Smooth muscle cell of bladder (primary cell): ENCODE results near the gene PRR30. TPM values are rescaled to one million over a fixed set of nuclear protein-coding genes. Genes with fewer than 3 reads are reported as not detected.

Source experiments
- total RNA-seq: library from RNA; depleted of rRNA; stranded (reverse); fragments of >200 nt; gene quantifications from 2 replicates; pipeline ENCODE4 v1.2.3, GENCODE V29; 2014

Gene PRR30
- not detected in 2 replicates for total RNA-seq

GRCh38 chr2:27139310-27139709, at the start of gene PRR30:
PRR30 (minus strand) TSS chr2:27139410; CDS start chr2:27138329, 1,081 bp downstream.

DNA sequence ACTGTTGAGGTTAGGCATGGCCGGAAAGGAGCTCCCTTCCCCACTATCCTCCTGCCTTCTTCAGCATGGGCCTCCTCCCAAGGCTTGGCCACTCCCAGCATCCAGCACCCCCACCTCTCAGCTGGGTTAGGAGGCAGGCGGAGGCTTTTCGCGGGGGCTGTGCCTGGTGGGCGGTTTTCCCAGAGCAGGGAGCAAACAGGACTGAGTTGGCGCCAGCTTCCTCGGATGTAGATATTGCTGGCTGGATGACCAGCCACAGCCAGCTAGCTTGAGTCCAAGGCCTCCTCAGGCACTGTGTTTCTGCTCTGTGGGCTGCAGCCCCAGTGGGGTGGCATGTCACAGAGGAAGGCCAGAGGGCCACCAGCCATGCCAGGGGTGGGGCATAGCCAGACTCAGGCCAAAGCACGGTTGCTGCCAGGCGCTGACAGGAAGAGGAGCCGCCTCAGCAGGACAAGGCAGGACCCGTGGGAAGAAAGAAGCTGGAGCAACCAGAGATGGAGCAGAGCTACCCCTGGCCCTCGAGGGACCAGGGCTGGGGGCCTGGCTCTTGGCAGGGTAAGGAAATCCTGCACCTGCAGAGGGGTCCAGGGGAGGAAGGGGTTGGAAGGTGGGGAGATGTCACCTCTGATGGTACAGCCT, 9.7 kb upstream of the PRR30 start, which contains the start of gene TCF23:
TCF23 (plus strand) TSS at position 204 of the 639 bp plus-strand sequence; CDS start at position 334, 130 bp downstream.

DNA sequence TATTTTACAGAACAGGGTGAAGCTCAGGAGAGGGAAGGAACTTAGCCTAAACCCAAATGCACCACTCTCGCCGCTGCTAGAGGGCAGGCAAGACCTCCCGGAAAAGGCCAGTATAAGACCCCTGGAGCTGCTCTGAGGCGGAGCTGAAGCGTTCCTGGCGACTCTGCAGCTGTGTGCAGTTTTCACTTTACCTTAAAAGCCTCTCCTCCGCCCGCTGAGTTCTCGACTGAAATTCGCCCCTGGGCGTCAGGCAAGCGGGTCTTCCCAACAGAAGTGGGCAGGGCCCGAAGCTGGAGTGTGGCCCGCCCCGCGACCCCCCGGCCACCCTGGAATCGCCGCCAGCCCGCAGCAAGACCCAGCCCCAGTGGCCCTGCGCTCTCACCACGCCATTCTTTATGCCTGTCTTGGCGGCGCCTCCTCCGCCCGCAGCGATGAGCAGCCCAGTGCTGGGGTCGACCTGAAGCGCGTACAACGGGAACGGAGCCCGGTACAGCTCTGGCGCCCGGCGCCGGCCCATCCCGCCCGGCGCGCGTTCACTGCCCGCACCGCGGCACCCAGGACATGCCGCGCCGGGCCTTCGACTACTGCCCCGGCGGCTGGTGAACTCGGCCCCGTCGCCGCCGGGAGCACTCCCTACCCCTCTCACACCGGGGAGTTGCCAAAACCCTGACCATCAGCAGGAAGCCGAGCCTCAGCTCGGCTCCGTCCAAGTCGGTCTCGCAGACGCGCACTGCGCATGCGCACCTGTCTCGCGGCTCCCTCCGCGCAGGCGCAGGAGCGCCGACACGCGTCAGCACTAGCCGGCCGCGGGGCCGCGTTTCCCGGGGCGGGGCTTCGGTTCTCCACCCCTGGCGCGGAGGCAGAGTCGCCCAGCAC, 5.1 kb downstream of the PRR30 start, which contains the start of gene PREB:
PREB (minus strand) TSS at position 732 of the 876 bp plus-strand sequence; CDS start at position 517, 215 bp downstream.

DNA sequence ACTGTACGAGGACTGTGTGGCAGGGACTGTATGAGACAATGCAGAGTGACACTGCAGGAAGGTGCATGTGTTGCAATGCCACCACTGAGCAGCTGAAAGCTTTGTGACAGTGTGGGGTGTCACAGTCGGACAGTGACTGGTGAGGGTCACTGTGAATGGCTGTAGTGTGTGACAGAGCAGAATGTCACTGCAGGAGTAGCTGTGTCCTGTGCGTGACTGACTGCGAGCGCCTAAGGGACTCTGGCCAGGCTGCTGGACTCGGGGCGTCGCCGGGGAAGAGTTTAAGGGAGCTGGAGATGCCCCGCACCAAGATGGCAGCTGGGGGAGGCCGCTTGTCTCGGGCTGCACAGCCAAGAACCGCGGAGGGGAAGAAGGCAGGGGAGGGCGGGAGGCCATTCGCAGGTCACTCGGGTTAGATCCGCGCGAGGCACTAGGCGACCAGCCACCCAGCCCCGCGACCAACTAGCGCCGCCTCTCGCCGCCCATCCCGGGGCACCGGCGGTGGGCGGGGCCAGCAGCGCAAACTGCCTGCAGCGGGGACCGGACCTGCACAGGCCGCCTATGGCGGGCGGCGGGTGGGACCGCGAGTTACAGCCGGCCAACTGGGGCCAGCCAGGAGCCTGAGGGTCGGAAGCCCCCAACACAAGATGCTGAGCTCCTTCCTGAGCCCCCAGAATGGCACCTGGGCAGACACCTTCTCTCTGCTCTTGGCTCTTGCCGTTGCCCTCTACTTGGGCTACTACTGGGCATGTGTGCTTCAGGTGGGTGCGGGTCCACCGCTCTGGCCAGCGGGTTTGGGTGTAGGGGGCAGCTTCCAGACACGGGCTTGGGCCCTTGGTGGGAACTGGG, 15.7 kb downstream of the PRR30 start, which contains the start of gene ABHD1:
ABHD1 (plus strand) TSS at position 514 of the 849 bp plus-strand sequence; CDS start at position 648, 134 bp downstream.

DNA sequence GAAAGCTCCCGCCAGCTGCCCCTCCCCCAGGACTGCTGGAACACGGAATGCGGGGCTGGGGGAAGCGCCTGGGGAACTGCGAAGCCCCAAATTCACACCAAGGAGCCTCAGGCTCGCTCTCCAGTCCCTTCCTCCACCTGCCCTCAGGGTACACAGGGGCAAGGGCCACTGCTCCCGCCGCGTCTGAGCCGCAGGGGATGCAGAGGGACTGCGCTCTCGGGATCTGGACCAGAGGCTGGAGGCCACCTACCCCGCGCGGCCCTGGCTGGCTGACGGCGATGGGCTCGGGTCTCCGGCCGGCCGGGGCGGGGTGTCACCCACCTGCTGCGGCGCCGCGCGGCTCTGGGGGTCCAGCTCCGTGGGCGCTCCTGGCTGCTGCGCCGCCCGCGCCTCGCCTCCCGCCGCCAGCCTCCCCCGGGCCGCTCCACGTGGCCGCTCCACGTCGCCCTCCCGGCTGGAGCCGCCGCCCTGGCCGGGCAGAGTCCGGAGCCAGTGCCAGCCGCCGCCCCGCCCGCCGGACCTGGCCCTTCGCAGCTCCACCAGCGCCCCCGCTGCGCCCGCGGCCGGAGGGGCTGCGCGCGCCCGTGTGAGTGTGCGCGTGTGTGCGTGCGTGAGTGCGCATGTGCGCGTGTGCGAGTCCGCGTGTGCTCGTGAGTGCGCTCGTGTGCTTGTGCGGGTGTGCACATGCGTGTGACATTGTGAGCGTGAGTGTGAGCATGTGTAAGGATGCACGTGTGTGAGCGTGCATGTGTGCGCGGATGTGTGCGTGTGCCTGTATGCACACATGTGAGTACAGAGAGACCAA, 20.5 kb downstream of the PRR30 start, which contains the start of gene CGREF1:
CGREF1 (minus strand) TSS at position 604 of the 805 bp plus-strand sequence. CDS start 14,762 bp downstream, outside the sequence.

Other genes starting within 250 kb of the PRR30 start
- 3.1 and 3.3 TPM in 2 replicates for gene MAPRE3, start 168.8 kb downstream of the PRR30 start, total RNA-seq
- gene TMEM214, start 106.4 kb downstream of the PRR30 start, total RNA-seq: 31.6 and 33.6 TPM in 2 replicates
- 20.9 and 25.4 TPM in 2 replicates for gene AGBL5, start 87.7 kb downstream of the PRR30 start, total RNA-seq
- gene OST4, start 67.8 kb downstream of the PRR30 start, total RNA-seq: 670 and 734 TPM in 2 replicates
- 203 and 242 TPM in 2 replicates for gene EMILIN1, start 60.8 kb downstream of the PRR30 start, total RNA-seq
- gene KHK, start 52.6 kb downstream of the PRR30 start, total RNA-seq: 0.43 and 0.55 TPM in 2 replicates
- 7.0 and 8.2 TPM in 2 replicates for gene CGREF1, start 20.3 kb downstream of the PRR30 start, total RNA-seq
- gene ABHD1, start 15.6 kb downstream of the PRR30 start, total RNA-seq: not detected in 2 replicates
- gene PREB, start 4.8 kb downstream of the PRR30 start, total RNA-seq: 49.1 and 56.2 TPM in 2 replicates
- gene TCF23, start 9.6 kb upstream of the PRR30 start, total RNA-seq: not detected in 2 replicates
- gene ATRAID, start 72.6 kb upstream of the PRR30 start, total RNA-seq: 247 and 248 TPM in 2 replicates
- gene SLC5A6, start 72.9 kb upstream of the PRR30 start, total RNA-seq: 11.5 and 14.7 TPM in 2 replicates
- gene CAD, start 78.0 kb upstream of the PRR30 start, total RNA-seq: 19.6 and 28.0 TPM in 2 replicates
- under 0.01 TPM in 1 of 2 replicates, not detected in the other for gene SLC30A3, start 123.6 kb upstream of the PRR30 start, total RNA-seq
- not detected in 2 replicates for gene DNAJC5G, start 136.0 kb upstream of the PRR30 start, total RNA-seq
- gene TRIM54, start 143.0 kb upstream of the PRR30 start, total RNA-seq: 0.14 TPM in 1 of 2 replicates, not detected in the other
- 0.14 and 0.83 TPM in 2 replicates for gene UCN, start 169.0 kb upstream of the PRR30 start, total RNA-seq
- 59.4 and 68.0 TPM in 2 replicates for gene MPV17, start 183.7 kb upstream of the PRR30 start, total RNA-seq
- 18.2 and 21.4 TPM in 2 replicates for gene GTF3C2, start 217.4 kb upstream of the PRR30 start, total RNA-seq
- gene EIF2B4, start 230.9 kb upstream of the PRR30 start, total RNA-seq: 30.0 and 33.3 TPM in 2 replicates
- 138 and 143 TPM in 2 replicates for gene SNX17, start 231.2 kb upstream of the PRR30 start, total RNA-seq
- gene ZNF513, start 241.3 kb upstream of the PRR30 start, total RNA-seq: 6.5 and 7.0 TPM in 2 replicates